NCI-H2107 treated with DMSO at 0.1 percent for 48 hours (cell line): ENCODE data around the gene OSM.

Source experiments
- DNase-seq: peaks from one replicate; lab custom pipeline; 2025; ENCODE audit not compliant: unreplicated experiment; lab: John Stamatoyannopoulos, UW

OSM gene

DNA sequence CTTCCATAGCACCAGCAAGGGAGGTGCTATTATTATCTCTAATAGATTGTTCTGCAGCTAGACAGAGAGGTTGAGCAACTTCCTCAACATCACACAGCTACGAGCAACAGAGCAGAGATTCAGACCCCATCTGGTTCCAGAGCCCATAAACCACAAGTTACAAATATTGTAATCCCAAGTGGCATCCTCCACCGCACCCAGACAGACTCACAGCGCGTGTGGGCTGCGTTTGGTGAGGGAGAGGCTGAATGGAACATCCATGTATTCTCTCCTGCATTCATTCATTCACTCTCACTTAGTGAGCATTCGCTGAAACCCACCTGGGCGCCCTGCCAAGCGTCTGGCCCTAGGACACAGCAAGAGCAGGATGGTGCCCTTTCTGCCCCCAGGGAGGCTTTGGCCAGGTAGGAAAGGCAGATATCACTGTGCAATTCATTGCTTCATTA, 53.6 kb downstream of the OSM start:
- no peak for DNase-seq
